SK-N-SH (cell line): ENCODE data around the gene FRMD3. TPM values are rescaled to one million over a fixed set of nuclear protein-coding genes. Genes with fewer than 3 reads are reported as not detected.

Experiments
- CTCF ChIA-PET: fragments of 300-600, 350-600 bp; formaldehyde crosslinking; extraction: SDS; loops from one replicate; lab custom pipeline; 2021; lab: Yijun Ruan, JAX
- POLR2A ChIA-PET: fragments of 350-600 bp; sonication (Branson Sonifier 250); formaldehyde crosslinking; extraction: SDS; loops from one replicate; lab custom pipeline; 2020; ENCODE audit warnings: antibody characterized with exemption, inconsistent platforms; lab: Yijun Ruan, JAX
- DNase-seq: peaks from one replicate; pipeline ENCODE4 v3.0.0; 2012
- H2AFZ ChIP-seq: fragments of 200-600 bp; sonication (generic); 2 replicates; pipeline ENCODE4 v1.8.1; 2016; ENCODE audit warnings: antibody characterized with exemption, mild to moderate bottlenecking, low read depth
- H3F3A ChIP-seq: fragments of 200-600 bp; sonication (generic); replicated peaks from 2 replicates; pipeline ENCODE3; 2016; ENCODE audit warnings: antibody characterized with exemption, mild to moderate bottlenecking; ENCODE audit not compliant: insufficient read depth
- H3K27ac ChIP-seq, 2 experiments: fragments of 200-500 bp in 1 of 2; fragments of 200-600 bp in 1 of 2; sonication (Bioruptor generic) in 1 of 2; sonication (generic), shearing (Covaris generic) in 1 of 2; 2 replicates each; pipeline versions ENCODE4 v1.5.1 to v1.6.1; 2014 to 2016; ENCODE audit warnings: low read depth in 2 of 2, inconsistent platforms in 1 of 2, low read length in 1 of 2, mild to moderate bottlenecking in 1 of 2, mixed read lengths in 1 of 2
- H3K27me3 ChIP-seq: fragments of 200-600 bp; sonication (generic), shearing (Covaris generic); 2 replicates; pipeline ENCODE4 v1.6.1; 2016; ENCODE audit warnings: mixed run types; ENCODE audit not compliant: insufficient read depth
- H3K36me3 ChIP-seq, 2 experiments: fragments of 200-500 bp in 1 of 2; fragments of 200-600 bp in 1 of 2; sonication (Bioruptor generic) in 1 of 2; sonication (generic) in 1 of 2; replicated peaks in 1 of 2; 2 replicates each; pipeline versions ENCODE3 to v1.5.1; 2014 to 2016; ENCODE audit warnings: low read length in 1 of 2, mild to moderate bottlenecking in 1 of 2; ENCODE audit not compliant: insufficient read depth in 2 of 2, control insufficient read depth in 1 of 2
- H3K4me1 ChIP-seq, 2 experiments: fragments of 200-500 bp in 1 of 2; fragments of 200-600 bp in 1 of 2; sonication (Bioruptor generic) in 1 of 2; sonication (generic), shearing (Covaris generic) in 1 of 2; 2 replicates each; pipeline versions ENCODE4 v1.5.1 to v1.6.1; 2014 to 2016; ENCODE audit warnings: low read depth in 1 of 2, low read length in 1 of 2, mixed run types in 1 of 2; ENCODE audit not compliant: insufficient read depth in 2 of 2, control insufficient read depth in 1 of 2
- H3K4me2 ChIP-seq: fragments of 200-600 bp; sonication (generic), shearing (Covaris generic); 2 replicates; pipeline ENCODE4 v1.6.1; 2017; ENCODE audit warnings: mixed run types
- H3K4me3 ChIP-seq, 2 experiments: fragments of 200-500 bp in 1 of 2; fragments of 200-600 bp in 1 of 2; sonication (Bioruptor generic) in 1 of 2; sonication (generic), shearing (Covaris generic) in 1 of 2; 2 replicates each; pipeline versions ENCODE4 v1.5.1 to v1.8.1; 2014 to 2016; ENCODE audit warnings: low read depth in 2 of 2, inconsistent platforms in 1 of 2, low read length in 1 of 2, mild to moderate bottlenecking in 1 of 2, mixed read lengths in 1 of 2, moderate library complexity in 1 of 2
- H3K79me2 ChIP-seq: fragments of 200-600 bp; sonication (generic); 2 replicates; pipeline ENCODE4 v1.8.1; 2017; ENCODE audit warnings: mild to moderate bottlenecking; ENCODE audit not compliant: insufficient read depth
- H3K9ac ChIP-seq: fragments of 200-600 bp; sonication (generic); 2 replicates; pipeline ENCODE4 v1.6.1; 2017; ENCODE audit warnings: mixed run types
- H3K9me2 ChIP-seq: fragments of 200-600 bp; sonication (generic); 2 replicates; pipeline ENCODE4 v1.6.1; 2017; ENCODE audit warnings: mixed run types
- H3K9me3 ChIP-seq: fragments of 200-600 bp; sonication (generic); 2 replicates; pipeline ENCODE4 v1.6.1; 2017; ENCODE audit warnings: mixed run types, mild to moderate bottlenecking, moderate library complexity
- H4K20me1 ChIP-seq: fragments of 200-600 bp; sonication (generic); 2 replicates; pipeline ENCODE4 v1.6.1; 2017; ENCODE audit warnings: mild to moderate bottlenecking, mixed run types; ENCODE audit not compliant: insufficient read depth
- CHD2 ChIP-seq: fragments of 150-350 bp; IDR thresholded peaks from 2 replicates; pipeline ENCODE4 v1.6.1; 2018; ENCODE audit warnings: low read length; ENCODE audit not compliant: partially characterized antibody
- EP300 ChIP-seq, 2 experiments: IDR thresholded peaks; 2 replicates each; pipeline versions ENCODE4 v1.4.0 to v1.6.1; 2012; ENCODE audit warnings: borderline replicate concordance in 1 of 2, low read depth in 1 of 2, low read length in 1 of 2
- FOSL2 ChIP-seq: IDR thresholded peaks from 2 replicates; pipeline ENCODE4 v1.4.0; 2012; ENCODE audit warnings: low read depth, mild to moderate bottlenecking, moderate library complexity, borderline replicate concordance
- FOXM1 ChIP-seq: IDR thresholded peaks from 2 replicates; pipeline ENCODE4 v1.4.0; 2012; ENCODE audit warnings: low read depth, mild to moderate bottlenecking
- IRF3 ChIP-seq: fragments of 150-350 bp; IDR thresholded peaks from 2 replicates; pipeline ENCODE4 v1.6.1; 2016; ENCODE audit warnings: mild to moderate bottlenecking, low read depth, low read length
- JUND ChIP-seq: IDR thresholded peaks from 2 replicates; pipeline ENCODE4 v1.4.0; 2012
- MXI1 ChIP-seq: IDR thresholded peaks from 2 replicates; pipeline ENCODE4 v1.6.1; 2012; ENCODE audit warnings: mild to moderate bottlenecking, low read depth, low read length, improper control_type of control experiment
- POLR2AphosphoS5 ChIP-seq: IDR thresholded peaks from 2 replicates; pipeline ENCODE4 v1.6.1; 2012; ENCODE audit warnings: low read depth, low read length
- RAD21 ChIP-seq: IDR thresholded peaks from 2 replicates; pipeline ENCODE4 v1.6.1; 2012; ENCODE audit warnings: mild to moderate bottlenecking, low read length
- RCOR1 ChIP-seq: fragments of 150-350 bp; IDR thresholded peaks from 2 replicates; pipeline ENCODE4 v1.6.1; 2017; ENCODE audit warnings: antibody characterized with exemption, low read length
- RXRA ChIP-seq: IDR thresholded peaks from 2 replicates; pipeline ENCODE4 v1.4.0; 2012; ENCODE audit warnings: low read depth, mild to moderate bottlenecking, borderline replicate concordance
- TCF12 ChIP-seq: IDR thresholded peaks from 2 replicates; pipeline ENCODE4 v1.4.0; 2012
- WGBS: methylation state at CpG from one replicate; pipeline ENCODE4 v1.1.6; 2017; ENCODE audit warnings: low lambda C conversion rate; 5-methylcytosine and 5-hydroxymethylcytosine counted together
- polyA plus RNA-seq, 3 experiments: library from polyadenylated mRNA; depleted of rRNA; stranded (reverse); fragments of >200 nt; gene quantifications; 2 replicates each; pipeline ENCODE4 v1.2.3, GENCODE V29; 2012
- TF ChIP-seq, protein P1 (sequence below): IDR thresholded peaks from 2 replicates; pipeline ENCODE4 v1.4.0; 2012; ENCODE audit warnings: low read depth
- TF ChIP-seq, protein P2 (sequence below): fragments of 150-350 bp; IDR thresholded peaks from 2 replicates; pipeline ENCODE4 v1.6.1; 2017; ENCODE audit warnings: antibody characterized with exemption, low read length, low read depth, borderline replicate concordance

Gene FRMD3
- polyA plus RNA-seq, 1 of the 3 experiments (the other 2 are of a cell fraction) = 0.89 TPM

- Histone ChIP-seq H3K79me2 (peaks cover 20% of the 10 kb centered on the region), H3K4me1 (peaks cover 0 to 39% of the 10 kb centered on the region in 2 experiments; a peak in 2 of 4 replicates), H3K4me2 (no peak overlapping the region), H3K4me3 (no peak overlapping the region), H3K36me3 (no peaks in the 10 kb centered on the region), H3F3A (no peaks in the 10 kb centered on the region), H3K9me2 (no peaks in the 10 kb centered on the region), H3K9me3 (no peaks in the 10 kb centered on the region), H3K27ac (peak overlapping the region; percentile 26 to 97; a peak in 2 of 4 replicates), H3K27me3 (no peaks in the 10 kb centered on the region), H3K9ac (no peak overlapping the region)
- 80% methylated on average over 5 of the region's 5 CpGs for WGBS
- peak; percentile 80 for DNase-seq
- CTCF ChIA-PET = interaction anchor here (0.7 to 2.6 kb wide), 5 partner anchors 9 to 972 kb away, joined by 3 to 16 read pairs (median 4); partner anchors contain the start of gene FRMD3
- POLR2A ChIA-PET = interaction anchor here (1.3 kb wide), 1 partner anchor 89 kb away, joined by 5 read pairs; the partner anchor contains the start of gene FRMD3
- TF ChIP-seq CHD2 (peak; percentile 76), TCF12 (peak; percentile 43; the same call in 1 of the 2 replicates), RCOR1 (peak; percentile 72; the same call in 1 of the 2 replicates), POLR2AphosphoS5 (no peak), EP300 (IDR thresholded peaks at IDR 0.05; ENCODE audit: borderline replicate concordance in 1 of 2, low read depth in 1 of 2, low read length in 1 of 2) (peak in 1 of 2 experiments; percentile 88; a peak in 2 of 4 replicates)
- TF ChIP-seq, protein P1, sequence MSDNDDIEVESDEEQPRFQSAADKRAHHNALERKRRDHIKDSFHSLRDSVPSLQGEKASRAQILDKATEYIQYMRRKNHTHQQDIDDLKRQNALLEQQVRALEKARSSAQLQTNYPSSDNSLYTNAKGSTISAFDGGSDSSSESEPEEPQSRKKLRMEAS = no peak
- TF ChIP-seq, protein P2, sequence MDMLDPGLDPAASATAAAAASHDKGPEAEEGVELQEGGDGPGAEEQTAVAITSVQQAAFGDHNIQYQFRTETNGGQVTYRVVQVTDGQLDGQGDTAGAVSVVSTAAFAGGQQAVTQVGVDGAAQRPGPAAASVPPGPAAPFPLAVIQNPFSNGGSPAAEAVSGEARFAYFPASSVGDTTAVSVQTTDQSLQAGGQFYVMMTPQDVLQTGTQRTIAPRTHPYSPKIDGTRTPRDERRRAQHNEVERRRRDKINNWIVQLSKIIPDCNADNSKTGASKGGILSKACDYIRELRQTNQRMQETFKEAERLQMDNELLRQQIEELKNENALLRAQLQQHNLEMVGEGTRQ = no peak
- TF ChIP-seq, all 33 proteins: peak for 4
- H4K20me1 ChIP-seq = no peaks in the 10 kb centered on the region
- H2AFZ ChIP-seq = no peak overlapping the region
Measured at GRCh38 chr9:83449166-83449565, 89.0 kb downstream of the FRMD3 start.

DNA sequence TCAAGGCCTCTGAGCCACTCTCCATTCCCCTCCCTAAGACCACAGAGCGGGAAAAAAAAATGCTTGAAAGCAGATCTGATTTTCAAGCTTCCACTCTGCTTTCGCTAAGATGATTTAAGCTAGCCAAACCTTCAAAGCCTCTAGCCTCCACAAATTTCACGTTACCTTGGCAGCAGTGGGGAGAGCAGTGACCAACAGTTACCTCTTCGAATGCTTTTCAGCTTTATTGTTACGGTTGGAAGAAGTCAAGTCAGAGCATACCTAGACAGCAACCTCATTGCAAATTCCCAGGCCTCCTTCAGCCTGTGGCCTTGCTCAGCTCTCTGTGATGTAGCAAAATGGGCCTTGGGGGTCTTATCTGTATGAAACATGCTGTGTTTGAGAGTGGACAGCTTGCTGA lies 89.6 kb downstream of the FRMD3 start:
- no peak overlapping the region for H3K9ac ChIP-seq
- H3K79me2 ChIP-seq = peaks cover 18% of the 10 kb centered on the region
- H3K4me1 ChIP-seq = peaks cover 0 to 43% of the 10 kb centered on the region in 2 experiments; a peak in 2 of 4 replicates
- H3K9me2 ChIP-seq = no peaks in the 10 kb centered on the region
- POLR2A ChIA-PET = interaction anchor here (1.3 kb wide), 1 partner anchor 90 kb away, joined by 5 read pairs; the partner anchor contains the start of gene FRMD3
- WGBS = 92% methylated on average over 5 of the region's 5 CpGs
- H3F3A ChIP-seq = no peaks in the 10 kb centered on the region
- H3K4me2 ChIP-seq = no peak overlapping the region
- no peaks in the 10 kb centered on the region for H3K36me3 ChIP-seq
- H2AFZ ChIP-seq = no peak overlapping the region
- TF ChIP-seq TCF12 (no peak), MXI1 (no peak), JUND (no peak), POLR2AphosphoS5 (no peak), RXRA (no peak), IRF3 (no peak), FOXM1 (no peak), RAD21 (no peak), CHD2 (no peak), FOSL2 (no peak)
- no peaks in the 10 kb centered on the region for H3K27me3 ChIP-seq
- CTCF ChIA-PET = interaction anchor here (0.7 to 2.6 kb wide), 5 partner anchors 10 to 972 kb away, joined by 3 to 16 read pairs (median 4); partner anchors contain the start of gene FRMD3
- peak overlapping the region; percentile 26 to 97; a peak in 2 of 4 replicates for H3K27ac ChIP-seq
- H4K20me1 ChIP-seq = no peaks in the 10 kb centered on the region
- no peak overlapping the region for H3K4me3 ChIP-seq
- no peaks in the 10 kb centered on the region for H3K9me3 ChIP-seq
- no peak for DNase-seq
